Measurements from ENCODE around the gene ZNF417.

DNA sequence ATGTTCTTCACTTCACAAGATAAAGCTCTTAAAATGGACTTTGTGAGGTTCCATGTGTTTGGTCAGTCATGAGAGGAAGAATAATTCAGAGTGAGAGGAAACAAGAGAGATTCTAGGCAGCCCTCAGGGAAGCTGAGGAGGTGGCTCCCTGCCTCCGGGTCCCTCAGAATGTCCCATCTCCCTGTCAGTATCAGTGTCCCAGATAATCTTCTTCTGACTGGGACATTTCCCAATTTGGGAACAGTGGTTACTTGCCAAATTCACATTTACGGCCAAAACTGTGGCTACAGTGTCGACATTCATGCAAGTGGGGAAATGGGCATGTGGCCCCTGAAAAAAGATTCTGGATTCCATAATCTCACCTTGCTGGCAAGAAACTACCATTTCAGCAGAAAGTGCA, 9.0 kb downstream of the ZNF417 start:
- no peak for TF ChIP-seq CTCF (optimal IDR thresholded peaks at IDR 0.05 in 1 of 3, IDR thresholded peaks at IDR 0.05 in 1 of 3, conservative IDR thresholded peaks at IDR 0.05 in 1 of 3; ENCODE audit: extremely low read depth in 1 of 3, insufficient read depth in 2 of 3, low read length in 3 of 3)
- TF ChIP-seq EZH2 (IDR thresholded peaks at IDR 0.05; ENCODE audit: low read length), result no peak

Data from keratinocyte (primary cell).